ENCODE measurements around the gene TRIM59. TPM values are rescaled to one million over a fixed set of nuclear protein-coding genes. Genes with fewer than 3 reads are reported as not detected.

TRIM59 gene
- total RNA-seq, 1 donor from 2014 or later = 120 TPM

DNA sequence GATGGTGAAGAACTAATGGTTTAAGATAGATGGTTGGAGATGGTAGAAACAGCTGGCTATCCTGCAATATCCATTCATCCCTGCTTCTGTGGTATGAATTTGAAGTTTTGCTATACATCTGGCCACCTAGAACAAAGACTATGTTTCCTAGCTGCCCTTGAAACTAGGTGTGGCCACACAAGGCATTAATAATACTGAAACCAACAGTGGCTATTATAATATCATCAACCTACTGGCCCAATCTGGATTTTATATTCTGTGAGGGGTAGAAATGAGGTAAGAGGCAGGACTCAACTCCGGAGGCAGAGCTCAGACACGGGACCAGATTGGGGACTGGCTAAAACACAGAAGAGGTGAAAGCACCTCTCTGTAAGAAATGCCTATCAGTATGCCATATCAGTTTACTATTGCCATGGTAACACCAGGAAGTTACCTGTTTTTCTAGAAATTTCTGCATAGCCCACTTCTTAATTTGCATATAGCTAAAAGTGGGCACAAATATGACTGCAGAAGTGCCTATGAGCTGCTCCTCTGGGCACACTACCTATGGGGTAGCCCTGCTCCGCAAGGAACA, 58.9 kb downstream of the TRIM59 start:
- H3K27me3 Mint-ChIP-seq (ENCODE audit: insufficient read depth, low read depth) = no peaks in the 10 kb centered on the region
- no peak overlapping the region for H3K27ac ChIP-seq
- H3K9me3 ChIP-seq (ENCODE audit: low read depth) = no peaks in the 10 kb centered on the region
- H3K4me3 Mint-ChIP-seq = no peak overlapping the region
- H3K9ac ChIP-seq = no peak overlapping the region
- H3K4me1 ChIP-seq = peaks cover 8% of the 10 kb centered on the region
- H4K20me1 ChIP-seq (ENCODE audit: low read depth) = peaks cover 20% of the 10 kb centered on the region
- H3K4me3 ChIP-seq = no peak overlapping the region
- H3K36me3 Mint-ChIP-seq = peaks cover 4% of the 10 kb centered on the region
- no peaks in the 10 kb centered on the region for H3K9me3 Mint-ChIP-seq
- TF ChIP-seq, protein P1, sequence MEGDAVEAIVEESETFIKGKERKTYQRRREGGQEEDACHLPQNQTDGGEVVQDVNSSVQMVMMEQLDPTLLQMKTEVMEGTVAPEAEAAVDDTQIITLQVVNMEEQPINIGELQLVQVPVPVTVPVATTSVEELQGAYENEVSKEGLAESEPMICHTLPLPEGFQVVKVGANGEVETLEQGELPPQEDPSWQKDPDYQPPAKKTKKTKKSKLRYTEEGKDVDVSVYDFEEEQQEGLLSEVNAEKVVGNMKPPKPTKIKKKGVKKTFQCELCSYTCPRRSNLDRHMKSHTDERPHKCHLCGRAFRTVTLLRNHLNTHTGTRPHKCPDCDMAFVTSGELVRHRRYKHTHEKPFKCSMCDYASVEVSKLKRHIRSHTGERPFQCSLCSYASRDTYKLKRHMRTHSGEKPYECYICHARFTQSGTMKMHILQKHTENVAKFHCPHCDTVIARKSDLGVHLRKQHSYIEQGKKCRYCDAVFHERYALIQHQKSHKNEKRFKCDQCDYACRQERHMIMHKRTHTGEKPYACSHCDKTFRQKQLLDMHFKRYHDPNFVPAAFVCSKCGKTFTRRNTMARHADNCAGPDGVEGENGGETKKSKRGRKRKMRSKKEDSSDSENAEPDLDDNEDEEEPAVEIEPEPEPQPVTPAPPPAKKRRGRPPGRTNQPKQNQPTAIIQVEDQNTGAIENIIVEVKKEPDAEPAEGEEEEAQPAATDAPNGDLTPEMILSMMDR (IDR thresholded peaks at IDR 0.05) = no peak
- TF ChIP-seq EZH2 (IDR thresholded peaks at IDR 0.05) (no peak), EZH2phosphoT487 (IDR thresholded peaks at IDR 0.05) (no peak)
- no peak for DNase-seq (ENCODE audit: low spot score)
- H3K79me2 ChIP-seq (ENCODE audit: low read depth) = peaks cover 86% of the 10 kb centered on the region
- H3K36me3 ChIP-seq = no peaks in the 10 kb centered on the region
- H3K4me1 Mint-ChIP-seq = peaks cover 5% of the 10 kb centered on the region
- H3K27ac Mint-ChIP-seq = no peak overlapping the region
- H3K27me3 ChIP-seq = no peaks in the 10 kb centered on the region
- H3K4me2 ChIP-seq = no peak overlapping the region
- H3F3A ChIP-seq (ENCODE audit: low read depth) = no peaks in the 10 kb centered on the region
- no peak overlapping the region for H2AFZ ChIP-seq (replicated peaks)

MicroRNAs within 50 kb of the gene (microRNA counts, 767-probe panel; counts per million panel counts)
- 13,094 counts per million, percentile 99 among the panel's probes with 10 or more counts for microRNA hsa-miR-15b-5p

Small RNAs within 50 kb of the gene (microRNA-seq; reads per million reads assigned to microRNA genes)
- gene MIR15B = 1,451 reads per million, percentile 95 among the genes with 10 or more reads in this experiment
- 91.7 reads per million, percentile 75 among the genes with 10 or more reads in this experiment for gene MIR16-2

Small RNAs within 50 kb of the gene (small RNA-seq; reads per million reads assigned to genes)
- 7.3 reads per million, percentile 95 among the genes with 10 or more reads in this experiment for gene MIR15B
- 1.1 reads per million, percentile 81 among the genes with 10 or more reads in this experiment for gene MIR16-2
- gene RNU7-136P = not detected

Other genes with a start within 250 kb of the TRIM59 start
- gene C3orf80, start 224.4 kb downstream of the TRIM59 start, total RNA-seq (ENCODE audit: low replicate concordance) = not detected in 2 replicates
- gene IFT80, start 50.6 kb downstream of the TRIM59 start, total RNA-seq (ENCODE audit: low replicate concordance) = 69.0 and 90.0 TPM in 2 replicates
- 233 and 382 TPM in 2 replicates for gene SMC4, start 50.1 kb downstream of the TRIM59 start, total RNA-seq (ENCODE audit: low replicate concordance)
- gene KPNA4, start 115.8 kb upstream of the TRIM59 start, total RNA-seq (ENCODE audit: low replicate concordance) = 35.4 and 56.6 TPM in 2 replicates
- not detected in 2 replicates for gene ARL14, start 227.4 kb upstream of the TRIM59 start, total RNA-seq (ENCODE audit: low replicate concordance)